Psoas muscle (tissue), 8 donors: Measurements from ENCODE around the gene CFH. TPM values are rescaled to one million over a fixed set of nuclear protein-coding genes. Genes with fewer than 3 reads are reported as not detected.

ENCODE experiments used
- ATAC-seq, 4 donors: fragments of 200-7000 bp; cut with Tn5 transposase; one replicate each; pipeline ENCODE4 v1.9.1; 2020; ENCODE audit warnings: moderate library complexity in 3 of 4, mild to moderate bottlenecking in 2 of 4
- DNase-seq, 2 donors: peaks; one replicate each; pipeline ENCODE4 v3.0.0-alpha.2; 2020
- H3K27ac ChIP-seq: fragments of 200-600 bp; one replicate; pipeline ENCODE4 v1.8.0; 2022
- H3K27me3 ChIP-seq, 3 donors: fragments of 200-600 bp in 1 of 3; one replicate each; pipeline versions ENCODE4 v1.6.1 to v1.8.0; 2013 to 2022; ENCODE audit warnings: low read length in 2 of 3, mild to moderate bottlenecking in 2 of 3, moderate library complexity in 1 of 3; ENCODE audit not compliant: insufficient read depth in 3 of 3
- H3K36me3 ChIP-seq, 2 donors: fragments of 200-600 bp in 1 of 2; one replicate each; pipeline versions ENCODE4 v1.6.1 to v1.8.0; 2013 to 2022; ENCODE audit warnings: low read depth in 1 of 2, mild to moderate bottlenecking in 1 of 2, moderate library complexity in 1 of 2; ENCODE audit not compliant: insufficient read depth in 1 of 2
- H3K4me1 ChIP-seq: fragments of 200-600 bp; one replicate; pipeline ENCODE4 v1.8.0; 2022
- H3K4me3 ChIP-seq: fragments of 200-600 bp; one replicate; pipeline ENCODE4 v1.8.0; 2022; ENCODE audit warnings: mild to moderate bottlenecking
- H3K9me3 ChIP-seq: fragments of 200-600 bp; one replicate; pipeline ENCODE4 v1.8.0; 2022
- CTCF ChIP-seq: fragments of 200-600 bp; IDR thresholded peaks from one replicate; pipeline ENCODE4 v1.8.0; 2022; ENCODE audit warnings: antibody characterized with exemption
- WGBS, 3 donors: extraction: QIAGEN DNeasy Blood & Tissue Kit; methylation state at CpG; one replicate each; pipeline versions ENCODE4 v1.1.6 to v1.1.7; 2013; 5-methylcytosine and 5-hydroxymethylcytosine counted together
- intact Hi-C, 2 donors: fragments of 100-400 bp; cut with DNase I; formaldehyde crosslinking; loops; one replicate each; pipeline versions ENCODE4 v1.11.0 to v1.14.2; 2022
- long read RNA-seq, 2 donors: library from polyadenylated mRNA; unstranded; transcript quantifications; one replicate each; pipeline ENCODE4 v2.0.0, GENCODE V29; 2021
- polyA plus RNA-seq, 3 donors: library from polyadenylated mRNA; stranded (reverse); fragments of 200-250 nt; gene quantifications; one replicate each; pipeline ENCODE4 v1.2.3, GENCODE V29; 2013
- total RNA-seq, 4 donors: library from RNA; stranded (reverse); fragmentation: NEBNext Ultra II Directional in 2 of 4; extraction: Animal tissue kit (Norgen Biotek cat#: 25700) in 2 of 4; gene quantifications; one replicate each; pipeline versions ENCODE4 v1.2.1 to v1.2.4, GENCODE V29; 2021 to 2023
- donor health status: healthy with polysubstance abuse.
- donor health status: DM: no; HTN: no; CAD: no; lungs with moderate emphysema.
- donor health status: Bipolar disorder and iron deficiency.
- donor health status: healthy.
- donor health status: DM: yes; HTN: yes; CAD: no.
- donor health status: DM: no; HTN: no; CAD: no.
- donor health status: DM: no; HTN: no; CAD: no.
- donor health status: DM: yes; HTN: yes; CAD: no.

CFH gene
- total RNA-seq (10 to 100 TPM; 19.0 to 44.5 (median 32.5) TPM), polyA plus RNA-seq (10 to 100 TPM; 12.5 to 24.2 (median 18.9) TPM)
- long read RNA-seq, donor 1, full-length matches to known transcripts: 8 of 13 reads
- long read RNA-seq, donor 1, partial matches to known transcripts: 2 of 13 reads
- long read RNA-seq, donor 1, other reads (novel, unspliced or antisense): 3 of 13 reads
- long read RNA-seq, donor 2, full-length matches to known transcripts: 8 of 13 reads
- long read RNA-seq, donor 2, partial matches to known transcripts: 2 of 13 reads
- long read RNA-seq, donor 2, other reads (novel, unspliced or antisense): 3 of 13 reads

GRCh38 chr1:196651637-196652215, at the start of gene CFH:
Gene CFH, plus strand, starts transcription at chr1:196652043. Its CDS starts 75 bp downstream, at chr1:196652118.
- Histone ChIP-seq H3K36me3 (no peaks in the 10 kb centered on the region), H3K9me3 (no peaks in the 10 kb centered on the region), H3K27me3 (no peaks in the 10 kb centered on the region), H3K4me3 (peak within 1 kb of the TSS; percentile 49), H3K27ac (peak within 1 kb of the TSS; percentile 56), H3K4me1 (no peaks in the 10 kb centered on the region)
- DNase-seq (no peak), ATAC-seq (peak in 2 of 4 donors; percentile 9 to 38)
- 1 to 2% (median 2%) methylated on average over 5 of the region's 5 CpGs for WGBS, 3 donors
- TF ChIP-seq CTCF: no peak
- intact Hi-C loops: no loop called here

GRCh38 chr1:196603651-196604050, 48.2 kb upstream of the CFH start:
- Histone ChIP-seq H3K27ac (no peak overlapping the region), H3K4me1 (no peaks in the 10 kb centered on the region), H3K9me3 (no peaks in the 10 kb centered on the region), H3K36me3 (no peaks in the 10 kb centered on the region), H3K27me3 (peaks cover 0 to 7% (median 0%) of the 10 kb centered on the region in 3 donors), H3K4me3 (no peak overlapping the region)
- intact Hi-C loops: no loop called here
- no peak for ATAC-seq
- TF ChIP-seq CTCF: no peak
- DNase-seq: no peak

- peak overlapping the region; percentile 56 for H3K4me3 ChIP-seq
- H3K27me3 ChIP-seq: peaks cover 0 to 7% (median 0%) of the 10 kb centered on the region in 3 donors
- no peaks in the 10 kb centered on the region for H3K4me1 ChIP-seq
- ATAC-seq: peak in 1 of 4 donors; percentile 22
- TF ChIP-seq CTCF: no peak
- 0 to 2% (median 1%) methylated on average over 8 of the region's 8 CpGs for WGBS, 3 donors
- H3K36me3 ChIP-seq: no peaks in the 10 kb centered on the region
- intact Hi-C loops: no loop called here
- H3K27ac ChIP-seq: no peak overlapping the region
- DNase-seq: no peak
- no peaks in the 10 kb centered on the region for H3K9me3 ChIP-seq
Measured at GRCh38 chr1:196607981-196608380, 43.9 kb upstream of the CFH start.

- no peak for TF ChIP-seq CTCF
- WGBS, 3 donors: 1 to 2% (median 1%) methylated on average over 41 to 43 of the region's 43 CpGs
- intact Hi-C loops: no loop called here
- Histone ChIP-seq H3K36me3 (no peaks in the 10 kb centered on the region), H3K9me3 (no peaks in the 10 kb centered on the region), H3K4me1 (no peaks in the 10 kb centered on the region), H3K4me3 (peak within 1 kb of the TSS; percentile 56), H3K27ac (no peak within 1 kb of the TSS), H3K27me3 (peaks cover 0 to 7% (median 0%) of the 10 kb centered on the region in 3 donors)
- ATAC-seq (peak; percentile 48 to 82 (median 76)), DNase-seq (peak; percentile 62 to 78)
Measured at GRCh38 chr1:196608390-196609369, 43.2 kb upstream of the CFH start, which contains the start of gene KCNT2. Gene KCNT2, minus strand, starts transcription at chr1:196608440. Its CDS starts 131 bp downstream, at chr1:196608309.
